Measurements from ENCODE around the gene PPY.
"Not testable (repeated sequence)": the region's sequence is repeated elsewhere in the genome, so short reads cannot be mapped to it uniquely, and the experiment has no call there.

Gene PPY

GRCh38 chr17:43928609-43929008 lies 13.7 kb downstream of the PPY start:
- DNase-seq, result no peak

- not testable (repeated sequence) for DNase-seq
Measured at GRCh38 chr17:43927929-43928328, 14.3 kb downstream of the PPY start.

GRCh38 chr17:43927060-43927864 lies 15.0 kb downstream of the PPY start:
- peak; percentile 63 for DNase-seq

- DNase-seq, result no peak
Measured at GRCh38 chr17:43924558-43924957, 17.7 kb downstream of the PPY start.

- no peak for DNase-seq
Measured at GRCh38 chr17:43920500-43921095, 21.7 kb downstream of the PPY start.

- DNase-seq, result no peak
Measured at GRCh38 chr17:43918026-43918389, 24.3 kb downstream of the PPY start.

GRCh38 chr17:43917348-43918025 lies 24.8 kb downstream of the PPY start:
- DNase-seq, result peak; percentile 72

GRCh38 chr17:43917016-43917347 lies 25.3 kb downstream of the PPY start:
- no peak for DNase-seq

- no peak for DNase-seq
Measured at GRCh38 chr17:43916385-43916784, 25.9 kb downstream of the PPY start.

- no peak for DNase-seq
Measured at GRCh38 chr17:43915559-43915958, 26.7 kb downstream of the PPY start.

GRCh38 chr17:43914451-43914850 lies 27.8 kb downstream of the PPY start:
- no peak for DNase-seq

- DNase-seq, result no peak
Measured at GRCh38 chr17:43913584-43913983, 28.7 kb downstream of the PPY start.

- no peak for DNase-seq
Measured at GRCh38 chr17:43912635-43913304, 29.5 kb downstream of the PPY start.

GRCh38 chr17:43911904-43912303 lies 30.4 kb downstream of the PPY start:
- DNase-seq, result no peak

GRCh38 chr17:43909537-43910231 lies 32.6 kb downstream of the PPY start:
- DNase-seq, result no peak

- DNase-seq, result peak; percentile 94
Measured at GRCh38 chr17:43907998-43908721, 34.1 kb downstream of the PPY start.

GRCh38 chr17:43907425-43907981 lies 34.8 kb downstream of the PPY start, which contains the start of gene MPP2:
MPP2 (minus strand) TSS chr17:43907536; CDS start chr17:43904460, 3,076 bp downstream.
- peak; percentile 97 for DNase-seq

- DNase-seq, result no peak
Measured at GRCh38 chr17:43906951-43907424, 35.3 kb downstream of the PPY start.

- DNase-seq, result peak; percentile 94
Measured at GRCh38 chr17:43905985-43906852, 36.1 kb downstream of the PPY start.

GRCh38 chr17:43905400-43905984 lies 36.8 kb downstream of the PPY start:
- DNase-seq, result peak; percentile 67
